Stimulated activated CD8-positive, alpha-beta memory T cell treated with anti-CD3 and anti-CD28 coated beads, Interleukin-4, amount 100 ng/mL, for 24 hours (primary cell): ENCODE data around the gene VAV2.

Experiments used
- DNase-seq: peaks from one replicate; pipeline ENCODE4 v3.0.0-alpha.2; 2020; ENCODE audit warnings: low read depth

Gene VAV2

GRCh38 chr9:133852431-133852830 is 139.7 kb downstream of the VAV2 start:
- DNase-seq: no peak

DNA sequence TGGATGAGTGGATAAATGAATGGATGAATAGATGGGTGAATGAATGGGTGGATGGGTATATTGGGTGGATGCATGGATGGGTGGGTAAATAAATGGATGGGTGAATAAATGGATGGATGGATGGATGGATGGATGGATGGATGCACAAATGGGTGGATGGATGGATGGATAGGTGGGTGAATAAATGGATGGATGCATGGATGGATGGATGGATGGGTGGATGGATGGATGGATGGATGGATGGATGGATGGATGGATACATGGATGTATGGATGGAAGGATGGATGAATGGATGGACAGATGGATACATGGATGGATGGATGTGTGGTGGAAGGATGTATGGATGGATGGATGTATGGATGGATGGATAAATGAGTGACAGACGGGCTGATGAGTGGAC is 140.4 kb downstream of the VAV2 start:
- DNase-seq: no peak

DNA sequence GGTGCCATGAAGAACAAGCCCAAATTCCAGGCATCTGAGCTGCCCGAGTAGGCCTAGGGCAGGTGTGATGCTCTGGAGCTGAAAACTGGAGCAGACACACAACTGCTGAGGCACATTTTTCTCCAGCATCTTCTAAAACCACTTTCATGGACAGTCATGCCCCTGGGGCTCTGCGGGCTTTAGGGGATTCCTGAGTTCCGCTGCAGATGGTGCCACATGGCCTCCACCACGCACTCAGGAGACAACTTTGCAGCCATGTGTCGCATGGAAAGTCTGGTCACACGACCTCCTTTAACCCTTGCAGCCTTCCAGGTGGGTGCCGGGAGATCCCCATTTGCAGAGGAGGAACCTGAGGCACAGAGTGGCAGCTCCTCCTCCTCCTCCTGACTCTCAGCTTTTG is 141.2 kb downstream of the VAV2 start:
- DNase-seq: no peak

- DNase-seq: no peak
These were observed 142.0 kb downstream of the VAV2 start for GRCh38 chr9:133850161-133850560.

- no peak for DNase-seq
These were observed 142.9 kb downstream of the VAV2 start for GRCh38 chr9:133849110-133849670.

- DNase-seq: no peak
These were observed 143.5 kb downstream of the VAV2 start for GRCh38 chr9:133848471-133849109.

DNA sequence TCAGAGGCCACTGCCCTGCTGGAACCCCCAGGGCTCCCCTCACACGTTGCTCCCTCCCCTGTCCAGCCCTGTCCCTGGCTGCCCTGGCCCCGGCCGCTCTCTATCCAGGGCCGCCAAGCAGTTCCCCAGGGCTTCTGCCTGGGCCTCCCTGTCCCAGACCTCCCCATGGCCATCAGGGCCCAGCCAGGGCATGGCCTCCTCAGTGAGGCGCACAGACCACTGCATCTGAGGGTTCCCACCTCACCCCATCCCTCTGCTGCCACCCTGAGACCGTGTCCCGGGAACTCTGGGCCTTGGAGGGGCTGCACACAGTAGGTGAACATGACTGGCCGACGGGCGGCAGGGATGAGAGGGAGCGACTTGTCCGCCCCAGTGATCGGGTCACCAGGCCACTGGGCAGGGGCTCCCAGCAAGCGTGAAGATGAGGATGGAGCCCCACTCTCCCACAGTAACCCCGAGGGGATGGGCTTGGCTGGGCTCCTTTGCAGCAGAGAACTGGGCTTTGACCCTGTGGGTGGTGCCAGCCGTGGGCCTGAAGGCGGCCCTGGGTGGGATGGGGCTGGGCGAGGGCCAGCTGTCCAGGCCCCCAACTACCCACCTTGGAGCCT is 145.5 kb downstream of the VAV2 start:
- no peak for DNase-seq

GRCh38 chr9:133845440-133845839 is 146.7 kb downstream of the VAV2 start:
- no peak for DNase-seq

GRCh38 chr9:133844881-133845410 is 147.2 kb downstream of the VAV2 start:
- DNase-seq: no peak

DNA sequence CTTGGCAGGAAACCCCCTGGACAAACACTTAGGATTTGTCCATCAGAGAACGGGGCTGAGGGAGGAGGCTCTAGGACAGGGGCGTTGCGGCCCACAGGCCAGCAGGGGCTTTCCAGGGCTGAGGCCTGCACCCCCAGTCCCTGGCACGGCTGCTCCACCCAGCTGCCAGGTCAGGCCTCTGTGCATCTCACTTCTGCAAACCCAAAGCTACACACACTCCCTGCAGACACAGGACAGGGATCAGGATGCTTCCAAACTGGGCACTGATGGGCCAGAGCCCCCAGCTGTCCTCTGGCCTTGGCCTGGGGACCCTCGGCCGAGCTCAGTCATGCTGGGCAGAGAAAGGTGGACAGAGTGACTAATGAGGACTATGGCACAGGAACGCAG is 147.7 kb downstream of the VAV2 start:
- no peak for DNase-seq

- no peak for DNase-seq
These were observed 148.2 kb downstream of the VAV2 start for GRCh38 chr9:133843751-133844397.

GRCh38 chr9:133843250-133843649 is 148.9 kb downstream of the VAV2 start:
- DNase-seq: no peak

DNA sequence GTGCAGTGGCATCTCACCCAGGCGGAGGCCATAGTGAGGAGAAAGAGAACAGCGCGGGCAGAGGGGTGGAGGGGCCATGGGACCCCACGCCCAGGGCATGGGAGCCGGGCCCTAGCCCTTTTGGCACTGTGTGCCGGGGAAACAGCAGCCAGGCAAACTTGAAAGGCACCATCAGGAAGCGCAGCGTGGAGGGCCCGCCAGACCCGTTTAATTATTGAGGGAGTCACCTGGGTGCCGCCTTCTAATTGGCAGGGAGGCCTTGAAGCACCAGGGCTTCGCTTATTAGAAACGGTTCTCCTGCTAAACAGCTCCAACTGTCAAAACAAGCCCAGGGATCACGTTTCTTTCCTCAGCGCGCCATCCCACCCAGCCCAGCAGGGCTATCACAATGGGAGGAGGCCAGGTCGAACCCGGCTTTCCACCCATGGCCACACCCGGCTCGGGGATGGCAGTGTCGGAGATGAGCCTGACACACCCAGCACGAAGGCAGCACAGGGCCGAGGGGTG is 149.3 kb downstream of the VAV2 start:
- DNase-seq: no peak

DNA sequence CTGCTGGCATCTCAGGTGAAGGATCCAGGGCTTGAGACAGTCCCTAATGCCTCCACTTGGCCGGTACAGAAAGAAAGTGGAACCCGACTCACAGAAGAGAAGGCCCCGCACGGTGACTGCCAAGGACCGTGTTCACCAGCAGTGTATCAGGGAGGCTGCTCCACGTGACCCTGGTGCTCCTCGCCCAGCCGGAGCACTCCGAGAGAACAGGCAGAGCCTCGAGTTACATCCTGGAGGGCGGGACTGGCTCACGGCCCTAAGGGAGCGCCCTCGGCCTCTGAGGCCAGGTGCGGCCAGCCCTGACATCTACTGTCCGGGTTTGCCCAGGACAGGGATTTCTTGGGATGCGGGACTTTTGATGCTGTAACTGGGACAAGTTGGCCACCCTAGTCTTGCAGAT is 149.9 kb downstream of the VAV2 start:
- DNase-seq: no peak

DNA sequence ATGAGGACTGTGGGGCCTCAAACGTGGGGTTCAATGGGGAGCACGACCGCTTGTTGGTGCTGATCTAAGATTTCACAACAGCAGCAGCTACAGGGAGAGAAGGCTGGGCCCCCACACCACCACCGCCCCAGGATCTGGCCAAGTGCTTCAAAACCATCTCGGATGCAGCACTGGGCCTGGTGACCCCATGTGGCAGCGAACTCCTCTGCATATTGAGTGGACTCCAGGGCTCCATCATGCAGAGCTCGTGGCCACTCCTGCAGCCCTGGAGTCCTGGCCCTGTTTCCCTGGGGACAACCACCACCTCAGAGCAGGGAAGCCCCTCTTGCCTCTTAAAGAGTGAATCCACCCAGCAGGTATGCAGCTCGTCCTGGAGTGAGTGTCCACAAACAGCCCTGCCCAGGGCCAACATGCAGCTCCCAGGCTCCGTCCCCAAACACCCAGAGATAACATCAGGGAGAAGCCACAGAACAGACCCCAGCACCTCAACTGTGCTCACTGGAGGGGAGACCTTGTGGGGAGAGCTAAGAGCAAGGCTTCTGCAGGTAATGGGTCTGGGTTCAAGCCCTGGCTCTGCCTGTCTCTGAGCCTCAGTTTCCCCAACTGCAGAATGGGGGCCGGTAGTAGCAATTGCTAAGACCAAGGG is 150.8 kb downstream of the VAV2 start:
- DNase-seq: no peak

DNA sequence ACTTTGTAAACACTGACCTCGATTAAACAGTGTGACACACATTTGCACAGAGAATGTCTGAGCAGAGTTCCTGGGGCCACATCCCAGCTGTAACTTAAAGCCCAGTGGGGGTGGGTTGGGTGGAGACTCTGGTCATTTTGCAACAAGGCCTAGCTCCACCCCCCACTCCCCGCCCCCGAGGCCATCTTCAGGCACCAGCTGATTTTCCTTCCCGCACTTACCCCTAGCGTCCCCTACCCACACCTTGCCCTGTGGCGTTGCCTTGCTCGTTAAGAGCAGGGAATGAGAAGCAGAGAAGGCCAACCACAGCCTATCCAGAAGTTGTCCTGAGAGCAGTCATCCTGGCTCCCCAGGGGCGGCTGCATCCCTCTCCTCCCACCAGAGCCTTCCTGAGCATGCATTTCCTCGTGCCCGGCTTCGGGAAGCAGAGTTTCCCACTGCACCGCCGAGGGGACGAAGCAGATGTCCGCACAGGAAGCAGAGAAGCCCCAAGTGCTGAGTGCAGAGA is 152.2 kb downstream of the VAV2 start:
- DNase-seq: no peak

- DNase-seq: no peak
These were observed 153.1 kb downstream of the VAV2 start for GRCh38 chr9:133838859-133839507.

GRCh38 chr9:133837627-133838597 is 154.2 kb downstream of the VAV2 start:
- no peak for DNase-seq

- no peak for DNase-seq
These were observed 155.3 kb downstream of the VAV2 start for GRCh38 chr9:133836818-133837217.

DNA sequence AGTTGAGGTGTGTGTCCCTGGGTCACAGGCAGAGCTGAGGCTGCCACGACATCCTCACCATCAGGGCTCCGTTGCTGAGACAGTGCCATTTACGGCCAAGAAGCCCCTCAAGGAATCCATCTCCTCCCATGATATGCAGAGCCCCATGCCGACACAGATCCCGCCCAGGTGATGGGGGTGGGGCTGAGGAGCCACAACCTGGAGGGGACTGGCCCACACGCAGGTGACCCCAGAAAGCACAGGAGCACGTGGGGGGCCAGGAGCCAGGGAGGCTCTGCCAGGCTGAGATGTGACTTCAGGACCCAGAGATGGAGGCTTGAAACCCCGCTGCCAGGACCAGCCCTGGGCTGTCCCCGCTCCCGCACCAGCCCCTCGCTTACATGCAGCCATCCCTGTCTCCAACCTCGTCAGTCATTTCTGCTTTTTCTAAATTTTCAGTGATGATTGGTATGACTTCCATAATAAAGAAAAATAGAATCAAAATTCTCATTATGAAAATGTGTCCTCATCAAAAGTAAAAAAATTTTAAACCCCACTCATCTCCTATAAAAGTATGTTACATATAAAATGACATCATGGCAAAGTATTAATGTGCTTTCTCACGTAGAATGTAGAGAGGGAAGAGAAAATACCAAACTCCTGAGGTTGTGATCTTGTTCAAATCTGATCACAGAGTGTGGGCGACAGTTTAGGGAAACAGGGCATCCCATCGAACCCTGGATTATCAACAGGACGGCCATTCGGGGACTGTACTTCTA is 155.9 kb downstream of the VAV2 start:
- DNase-seq: no peak
